Fibroblast of mammary gland (primary cell): ENCODE measurements around the gene LRMDA.

ENCODE experiments used
- DNase-seq: peaks from one replicate; pipeline ENCODE4 v3.0.0-alpha.2; 2010; ENCODE audit warnings: low read depth
- H3K4me3 ChIP-seq: 2 replicates; pipeline ENCODE4 v1.5.1; 2011; ENCODE audit warnings: low read depth, mild to moderate bottlenecking, low read length, moderate library complexity; ENCODE audit not compliant: control insufficient read depth
- TF ChIP-seq, protein P1 (sequence below): conservative IDR thresholded peaks from 2 replicates; pipeline ENCODE4 v1.5.1; 2011; ENCODE audit warnings: low read depth, low read length, inconsistent platforms; ENCODE audit not compliant: control insufficient read depth, insufficient read depth

LRMDA gene

DNA sequence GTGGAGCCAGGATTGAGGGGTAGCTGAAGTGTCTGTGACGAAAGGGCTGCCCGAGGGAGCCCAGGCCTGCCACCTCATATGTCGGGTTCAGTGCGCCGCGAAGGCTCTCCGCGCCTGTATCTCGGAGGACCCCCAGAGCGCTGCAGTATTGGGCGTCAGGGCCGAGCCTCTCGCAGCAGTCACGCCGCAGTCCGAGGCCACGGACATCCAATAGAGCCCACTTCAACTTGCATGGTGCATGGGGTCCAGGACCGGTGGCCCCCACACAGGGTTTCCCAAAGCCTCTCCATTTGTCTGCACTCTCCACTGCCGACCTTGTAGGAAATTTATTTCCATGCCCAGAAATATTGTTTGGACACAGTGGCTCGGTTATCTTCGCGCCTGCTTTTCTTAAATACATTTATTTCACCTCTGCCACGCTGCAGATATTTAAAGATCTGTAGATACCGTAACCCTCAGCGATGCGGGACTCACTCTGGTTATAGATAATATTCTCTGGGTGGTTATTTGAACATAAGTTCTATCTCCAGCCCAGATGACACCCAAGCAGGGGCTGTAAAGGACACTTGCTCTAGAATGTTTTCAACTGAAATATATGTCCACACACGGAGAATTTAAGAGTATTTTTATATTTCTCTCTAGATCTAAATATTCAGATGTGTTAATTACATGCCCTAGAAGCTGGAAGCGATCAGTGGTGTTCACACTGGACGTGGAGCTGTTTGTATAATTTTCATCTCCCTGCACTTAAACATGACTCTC lies 24.8 kb upstream of the LRMDA start:
- TF ChIP-seq, protein P1, sequence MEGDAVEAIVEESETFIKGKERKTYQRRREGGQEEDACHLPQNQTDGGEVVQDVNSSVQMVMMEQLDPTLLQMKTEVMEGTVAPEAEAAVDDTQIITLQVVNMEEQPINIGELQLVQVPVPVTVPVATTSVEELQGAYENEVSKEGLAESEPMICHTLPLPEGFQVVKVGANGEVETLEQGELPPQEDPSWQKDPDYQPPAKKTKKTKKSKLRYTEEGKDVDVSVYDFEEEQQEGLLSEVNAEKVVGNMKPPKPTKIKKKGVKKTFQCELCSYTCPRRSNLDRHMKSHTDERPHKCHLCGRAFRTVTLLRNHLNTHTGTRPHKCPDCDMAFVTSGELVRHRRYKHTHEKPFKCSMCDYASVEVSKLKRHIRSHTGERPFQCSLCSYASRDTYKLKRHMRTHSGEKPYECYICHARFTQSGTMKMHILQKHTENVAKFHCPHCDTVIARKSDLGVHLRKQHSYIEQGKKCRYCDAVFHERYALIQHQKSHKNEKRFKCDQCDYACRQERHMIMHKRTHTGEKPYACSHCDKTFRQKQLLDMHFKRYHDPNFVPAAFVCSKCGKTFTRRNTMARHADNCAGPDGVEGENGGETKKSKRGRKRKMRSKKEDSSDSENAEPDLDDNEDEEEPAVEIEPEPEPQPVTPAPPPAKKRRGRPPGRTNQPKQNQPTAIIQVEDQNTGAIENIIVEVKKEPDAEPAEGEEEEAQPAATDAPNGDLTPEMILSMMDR = no peak
- DNase-seq = no peak
- no peak overlapping the region for H3K4me3 ChIP-seq

DNA sequence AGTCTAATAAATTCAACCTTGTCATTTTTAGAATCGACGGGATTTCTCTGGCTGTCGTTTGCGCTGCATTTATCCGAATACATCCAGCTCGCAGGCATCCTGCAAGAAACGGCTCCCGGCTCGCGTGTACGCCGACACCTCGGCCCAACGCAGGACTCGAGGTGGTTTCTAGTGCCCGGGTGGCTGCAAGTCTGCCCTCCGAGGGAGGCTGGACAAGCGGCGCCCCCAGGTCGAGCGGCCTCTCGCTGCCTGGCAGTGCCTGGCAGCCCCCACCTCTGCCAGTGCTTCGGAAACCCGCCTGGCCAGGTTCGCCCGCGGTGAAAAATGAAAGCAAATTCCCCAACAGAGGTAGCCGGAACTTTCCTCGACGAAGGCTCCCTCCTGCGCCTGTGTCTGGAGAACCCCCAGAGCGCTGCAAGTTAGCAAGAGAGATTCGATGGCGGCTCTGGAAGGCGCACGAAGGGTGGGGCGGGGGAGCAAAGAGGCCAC lies 24.2 kb upstream of the LRMDA start:
- no peak overlapping the region for H3K4me3 ChIP-seq
- no peak for DNase-seq
- TF ChIP-seq, protein P1 = no peak

DNA sequence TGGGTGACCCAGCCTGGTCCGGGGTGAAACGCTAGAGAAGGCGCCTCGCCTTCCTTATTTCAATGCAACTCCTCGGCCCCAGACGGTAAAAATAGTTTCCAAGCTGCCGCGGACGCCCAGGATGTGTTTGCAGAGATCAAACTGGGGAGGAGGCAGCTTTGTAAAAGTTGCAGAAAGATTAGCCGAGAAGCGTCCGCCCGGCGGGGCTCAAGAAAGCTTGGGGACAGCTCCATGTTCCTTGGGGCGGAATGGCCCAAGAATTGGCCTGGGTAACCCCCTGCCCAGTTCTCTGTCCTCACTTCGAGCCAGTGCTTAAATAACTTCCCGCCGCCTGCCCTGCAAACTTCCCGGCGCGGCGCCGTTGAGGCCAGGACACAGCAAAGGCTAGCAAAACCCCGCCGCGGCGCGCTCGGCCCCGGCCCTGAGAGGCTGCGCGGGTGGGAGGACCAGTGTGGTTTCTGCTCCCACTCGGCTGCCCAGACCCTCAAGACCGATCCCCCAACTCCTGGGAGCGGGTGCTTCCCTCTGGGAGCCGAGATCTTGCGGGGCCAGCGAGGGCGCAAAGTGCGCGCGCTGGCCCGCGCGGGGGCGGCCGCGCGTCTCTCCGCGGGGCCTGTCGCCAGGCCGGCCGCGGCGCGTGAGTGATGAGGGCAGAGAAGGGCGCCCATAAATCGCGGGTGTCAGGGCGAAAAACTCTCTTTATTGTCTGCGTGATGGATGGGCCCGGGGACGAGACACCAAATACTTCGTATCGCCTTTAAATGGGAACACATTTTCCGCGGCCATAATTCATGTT lies 23.5 kb upstream of the LRMDA start:
- DNase-seq = peak; percentile 28
- H3K4me3 ChIP-seq = peak overlapping the region; percentile 72
- TF ChIP-seq, protein P1 = no peak

DNA sequence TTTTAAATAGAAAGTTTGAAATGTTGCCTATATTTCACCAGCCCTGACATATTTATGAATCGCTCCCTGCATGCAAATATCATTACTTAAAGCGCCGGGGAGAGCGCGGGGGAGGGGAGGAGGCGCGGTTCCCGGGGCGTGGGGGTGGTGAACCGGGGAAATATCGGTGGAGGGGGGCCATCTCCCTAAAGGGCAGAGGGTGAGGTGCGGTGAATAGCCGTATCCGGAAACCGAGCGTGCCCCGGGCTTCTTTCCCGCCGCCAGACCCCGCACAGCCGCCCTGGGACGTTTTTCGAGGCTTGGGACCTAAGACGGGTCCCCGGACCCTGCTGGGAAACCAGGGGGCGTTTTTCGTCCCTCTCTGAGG lies 22.9 kb upstream of the LRMDA start:
- DNase-seq = no peak
- peak overlapping the region; percentile 72 for H3K4me3 ChIP-seq
- TF ChIP-seq, protein P1 = no peak

DNA sequence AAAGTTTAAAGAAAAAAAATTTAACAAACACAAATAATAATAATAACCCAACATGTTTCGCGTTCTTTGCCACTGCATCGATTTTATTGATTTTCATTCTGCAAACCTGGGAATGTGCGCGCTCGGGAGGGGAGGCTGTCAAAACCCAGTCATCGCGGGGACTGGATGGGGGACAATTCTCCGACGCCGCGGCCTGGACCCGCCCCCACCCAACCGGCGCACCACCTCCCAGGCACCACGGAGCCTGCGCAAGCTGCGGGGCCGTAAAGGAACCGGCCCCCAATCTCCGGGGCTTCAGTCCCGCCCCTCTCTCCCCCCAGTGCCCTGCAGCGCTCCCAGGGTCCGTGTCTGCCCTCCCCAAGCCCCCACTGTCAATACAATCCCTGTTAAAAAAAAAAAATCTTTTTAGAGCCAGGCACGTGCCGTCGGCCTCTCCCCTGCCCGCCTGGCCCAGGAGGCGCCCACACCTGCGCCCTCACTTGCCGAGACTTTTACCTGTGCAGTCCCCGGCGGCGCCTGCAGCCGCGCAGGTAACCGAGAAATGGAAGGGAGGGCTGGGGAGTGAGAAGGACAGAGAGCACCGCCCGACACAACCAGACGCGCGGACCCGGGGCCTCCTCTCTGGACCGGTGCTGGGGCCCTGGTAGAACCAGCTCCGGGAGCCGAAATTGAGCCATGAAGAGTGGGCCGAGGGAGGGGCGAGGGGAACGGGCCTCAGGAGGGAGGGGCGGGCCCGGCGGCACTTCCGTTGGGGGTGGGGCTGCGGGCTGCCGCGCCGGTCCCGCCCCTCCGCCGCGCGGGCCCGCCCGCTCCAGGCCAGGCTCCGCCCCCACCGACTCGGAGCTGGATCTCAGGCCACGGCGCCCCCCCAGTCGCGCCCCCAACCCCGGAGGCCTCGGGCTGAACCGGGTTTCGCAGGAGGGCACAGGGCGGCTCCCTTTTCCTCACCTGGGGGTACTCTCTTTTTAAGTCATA lies 22.2 kb upstream of the LRMDA start:
- TF ChIP-seq, protein P1 = no peak
- peak overlapping the region; percentile 72 for H3K4me3 ChIP-seq
- peak; percentile 34 for DNase-seq

DNA sequence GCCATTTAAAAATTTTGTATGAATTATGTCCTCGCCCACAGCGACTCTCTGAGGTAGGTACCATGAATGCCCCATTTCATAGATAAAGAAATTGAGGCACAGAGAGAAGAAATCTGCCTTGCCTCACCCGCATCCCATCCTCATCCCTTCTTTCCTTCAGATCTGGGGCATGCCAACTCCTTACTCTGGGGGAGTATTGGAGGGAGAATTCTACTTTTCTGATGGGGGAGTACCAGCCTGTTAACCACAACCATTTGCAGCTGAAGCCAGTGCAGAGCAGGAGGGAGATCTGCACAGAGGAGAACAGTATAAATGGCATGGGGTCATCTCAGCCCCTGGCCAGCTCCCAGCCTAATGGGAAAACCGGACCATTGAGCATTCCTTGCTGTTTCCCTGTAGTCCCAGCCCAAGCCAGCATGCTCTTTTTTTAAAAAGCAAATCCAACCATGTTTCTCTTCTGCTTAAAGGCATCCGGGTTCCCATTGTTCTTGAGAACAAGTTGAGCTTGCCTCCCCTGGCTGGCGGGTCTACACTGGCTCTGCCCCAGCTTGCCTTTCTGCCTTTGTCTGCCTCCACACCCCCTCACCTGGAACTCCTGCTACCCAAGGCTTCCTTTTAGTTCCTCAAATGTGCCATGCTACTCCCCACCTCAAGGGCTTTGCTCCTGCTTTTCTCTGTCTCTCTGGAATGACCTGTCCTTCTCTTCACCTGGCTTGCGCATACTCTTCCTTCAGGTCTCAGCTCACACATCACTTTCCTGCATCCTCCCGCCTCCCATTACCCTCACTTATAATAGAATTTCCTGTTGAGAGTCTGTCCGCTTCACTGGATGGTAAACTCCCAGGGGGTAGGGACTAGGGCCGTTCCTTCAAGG lies 21.1 kb upstream of the LRMDA start:
- TF ChIP-seq, protein P1 = no peak

More for the DNA sequence above, 21.1 kb upstream of the LRMDA start:
- no peak overlapping the region for H3K4me3 ChIP-seq
- no peak for DNase-seq
